Fibroblast of lung (primary cell): ENCODE measurements around the gene NDUFA3. TPM values are rescaled to one million over a fixed set of nuclear protein-coding genes. Genes with fewer than 3 reads are reported as not detected.

Source experiments
- DNase-seq, 2 donors: peaks; one replicate each; pipeline versions ENCODE4 v3.0.0 to v3.0.0-alpha.2; 2010; ENCODE audit warnings: low read depth in 2 of 2
- H2AFZ ChIP-seq: 2 replicates; pipeline ENCODE4 v1.5.1; 2012; ENCODE audit warnings: low read length, control low read depth, inconsistent platforms
- H3K27ac ChIP-seq: 2 replicates; pipeline ENCODE4 v1.5.1; 2011; ENCODE audit warnings: low read length, control low read depth; ENCODE audit not compliant: insufficient read depth
- H3K27me3 ChIP-seq: 2 replicates; pipeline ENCODE4 v1.5.1; 2011; ENCODE audit warnings: mild to moderate bottlenecking, low read length; ENCODE audit not compliant: control insufficient read depth, insufficient read depth
- H3K36me3 ChIP-seq: 2 replicates; pipeline ENCODE4 v1.5.1; 2011; ENCODE audit warnings: low read length; ENCODE audit not compliant: control insufficient read depth, insufficient read depth
- H3K4me1 ChIP-seq: 2 replicates; pipeline ENCODE4 v1.5.1; 2011; ENCODE audit warnings: low read length; ENCODE audit not compliant: control insufficient read depth, insufficient read depth; ENCODE audit errors: extremely low read depth
- H3K4me2 ChIP-seq: 2 replicates; pipeline ENCODE4 v1.5.1; 2011; ENCODE audit warnings: low read length, control low read depth; ENCODE audit not compliant: insufficient read depth; ENCODE audit errors: extremely low read depth
- H3K4me3 ChIP-seq, 4 experiments: fragments of 200-600 bp in 1 of 4; sonication (generic) in 1 of 4; replicated peaks in 1 of 4; 2 replicates each; pipeline ENCODE4 v1.5.1; 2011 to 2016; ENCODE audit warnings: low read length in 4 of 4, low read depth in 3 of 4, mild to moderate bottlenecking in 3 of 4, control low read depth in 2 of 4, inconsistent platforms in 1 of 4, mixed read lengths in 1 of 4; ENCODE audit not compliant: insufficient read depth in 1 of 4; ENCODE audit errors: control extremely low read depth in 1 of 4
- H3K79me2 ChIP-seq: 2 replicates; pipeline ENCODE4 v1.5.1; 2012; ENCODE audit warnings: mild to moderate bottlenecking, low read length, inconsistent platforms; ENCODE audit not compliant: control insufficient read depth, insufficient read depth
- H3K9ac ChIP-seq: 2 replicates; pipeline ENCODE4 v1.5.1; 2011; ENCODE audit warnings: mild to moderate bottlenecking, low read length, control low read depth; ENCODE audit not compliant: insufficient read depth
- H3K9me3 ChIP-seq: 2 replicates; pipeline ENCODE4 v1.5.1; 2012; ENCODE audit warnings: low read depth, low read length; ENCODE audit not compliant: control insufficient read depth, insufficient read depth
- H4K20me1 ChIP-seq: 2 replicates; pipeline ENCODE4 v1.5.1; 2011; ENCODE audit warnings: low read length; ENCODE audit not compliant: control insufficient read depth, insufficient read depth; ENCODE audit errors: extremely low read depth
- EZH2 ChIP-seq: IDR thresholded peaks from 2 replicates; pipeline ENCODE4 v1.5.1; 2012; ENCODE audit warnings: low read length, control low read depth, mild to moderate bottlenecking; ENCODE audit errors: missing control alignments
- polyA plus RNA-seq, 2 donors: library from polyadenylated mRNA; depleted of rRNA in 1 of 2; stranded (reverse) in 1 of 2; unstranded in 1 of 2; fragments of >200 nt; gene quantifications; 2 replicates each; pipeline ENCODE4 v1.2.1, GENCODE V29; 2011 to 2012; ENCODE audit warnings: missing spikeins in 1 of 2
- total RNA-seq: library from RNA; depleted of rRNA; stranded (reverse); fragments of >200 nt; gene quantifications from 2 replicates; pipeline ENCODE4 v1.2.1, GENCODE V29; 2014
- TF ChIP-seq, protein P1 (sequence below), 2 donors: IDR thresholded peaks in 1 of 2; conservative IDR thresholded peaks in 1 of 2; 1 replicate in 1 of 2; 2 replicates in 1 of 2; pipeline ENCODE4 v1.5.1; 2011 to 2012; ENCODE audit warnings: low read length in 2 of 2, control low read depth in 1 of 2, inconsistent platforms in 1 of 2, low read depth in 1 of 2, mild to moderate bottlenecking in 1 of 2

NDUFA3 gene
- total and polyA plus RNA-seq, 2 donors (not counting 1 experiment from before 2014, with no cell fraction given), result 22.8 to 35.4 TPM

- Histone ChIP-seq H3K36me3 (peaks cover 13% of the 10 kb centered on the region), H3K27me3 (no peaks in the 10 kb centered on the region), H3K79me2 (peaks cover 7% of the 10 kb centered on the region), H3K4me1 (peaks cover 4% of the 10 kb centered on the region), H3K4me2 (no peak overlapping the region), H3K4me3 (no peak overlapping the region), H3K27ac (no peak overlapping the region), H3K9me3 (no peaks in the 10 kb centered on the region), H4K20me1 (no peaks in the 10 kb centered on the region), H3K9ac (no peak overlapping the region), H2AFZ (no peak overlapping the region)
- peak in 1 of 2 donors; percentile 53 for DNase-seq
- TF ChIP-seq, protein P1, sequence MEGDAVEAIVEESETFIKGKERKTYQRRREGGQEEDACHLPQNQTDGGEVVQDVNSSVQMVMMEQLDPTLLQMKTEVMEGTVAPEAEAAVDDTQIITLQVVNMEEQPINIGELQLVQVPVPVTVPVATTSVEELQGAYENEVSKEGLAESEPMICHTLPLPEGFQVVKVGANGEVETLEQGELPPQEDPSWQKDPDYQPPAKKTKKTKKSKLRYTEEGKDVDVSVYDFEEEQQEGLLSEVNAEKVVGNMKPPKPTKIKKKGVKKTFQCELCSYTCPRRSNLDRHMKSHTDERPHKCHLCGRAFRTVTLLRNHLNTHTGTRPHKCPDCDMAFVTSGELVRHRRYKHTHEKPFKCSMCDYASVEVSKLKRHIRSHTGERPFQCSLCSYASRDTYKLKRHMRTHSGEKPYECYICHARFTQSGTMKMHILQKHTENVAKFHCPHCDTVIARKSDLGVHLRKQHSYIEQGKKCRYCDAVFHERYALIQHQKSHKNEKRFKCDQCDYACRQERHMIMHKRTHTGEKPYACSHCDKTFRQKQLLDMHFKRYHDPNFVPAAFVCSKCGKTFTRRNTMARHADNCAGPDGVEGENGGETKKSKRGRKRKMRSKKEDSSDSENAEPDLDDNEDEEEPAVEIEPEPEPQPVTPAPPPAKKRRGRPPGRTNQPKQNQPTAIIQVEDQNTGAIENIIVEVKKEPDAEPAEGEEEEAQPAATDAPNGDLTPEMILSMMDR (conservative IDR thresholded peaks at IDR 0.05 in 1 of 2, IDR thresholded peaks at IDR 0.05 in 1 of 2; ENCODE audit: low read depth in 1 of 2, low read length in 2 of 2), result no peak
- TF ChIP-seq EZH2, result no peak
These were observed 30.8 kb downstream of the NDUFA3 start for GRCh38 chr19:54133312-54133956.

DNA sequence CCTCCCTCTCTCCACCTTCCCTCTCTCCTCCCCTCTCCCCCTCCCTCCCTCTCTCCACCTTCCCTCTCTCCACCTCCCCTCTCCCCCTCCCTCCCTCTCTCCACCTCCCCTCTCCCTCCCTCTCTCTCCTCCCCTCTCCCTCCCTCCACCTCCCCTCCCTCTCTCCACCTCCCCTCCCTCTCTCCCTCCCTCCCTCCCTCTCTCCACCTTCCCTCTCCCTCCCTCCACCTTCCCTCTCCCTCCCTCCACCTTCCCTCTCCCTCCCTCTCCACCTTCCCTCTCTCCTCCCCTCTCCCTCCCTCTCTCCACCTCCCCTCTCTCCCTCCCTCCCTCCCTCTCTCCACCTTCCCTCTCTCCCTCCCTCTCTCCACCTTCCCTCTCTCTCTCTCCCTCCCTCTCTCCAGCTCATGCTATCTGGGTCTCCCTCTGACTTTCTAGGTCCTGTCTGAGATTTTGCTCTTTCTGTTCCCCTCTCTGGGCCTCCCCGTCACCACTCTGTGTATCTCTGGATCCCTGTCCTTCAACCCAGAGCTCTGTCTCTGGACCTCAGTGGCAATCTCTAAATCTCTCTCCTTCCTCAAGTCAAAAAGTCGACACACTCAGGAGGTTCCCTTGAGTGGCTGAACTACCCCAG, 31.4 kb downstream of the NDUFA3 start:
- H3K4me1 ChIP-seq, result peaks cover 6% of the 10 kb centered on the region
- no peak overlapping the region for H3K4me2 ChIP-seq
- peaks cover 8% of the 10 kb centered on the region for H3K36me3 ChIP-seq
- H4K20me1 ChIP-seq, result no peaks in the 10 kb centered on the region
- H2AFZ ChIP-seq, result no peak overlapping the region
- TF ChIP-seq, protein P1 (conservative IDR thresholded peaks at IDR 0.05 in 1 of 2, IDR thresholded peaks at IDR 0.05 in 1 of 2; ENCODE audit: low read depth in 1 of 2, low read length in 2 of 2), result no peak
- TF ChIP-seq EZH2, result no peak
- H3K9me3 ChIP-seq, result no peaks in the 10 kb centered on the region
- DNase-seq, result no peak
- H3K79me2 ChIP-seq, result peaks cover 14% of the 10 kb centered on the region
- no peaks in the 10 kb centered on the region for H3K27me3 ChIP-seq
- H3K4me3 ChIP-seq, result no peak overlapping the region
- H3K27ac ChIP-seq, result no peak overlapping the region
- H3K9ac ChIP-seq, result no peak overlapping the region

- Histone ChIP-seq H3K9me3 (no peaks in the 10 kb centered on the region), H3K27me3 (no peaks in the 10 kb centered on the region), H3K36me3 (peaks cover 4% of the 10 kb centered on the region), H3K27ac (peak overlapping the region; percentile 18), H3K4me1 (peaks cover 11% of the 10 kb centered on the region), H2AFZ (peak overlapping the region; percentile 95), H3K4me3 (peak overlapping the region; percentile 58 to 84 (median 74)), H4K20me1 (no peaks in the 10 kb centered on the region), H3K9ac (no peak overlapping the region), H3K4me2 (peak overlapping the region; percentile 99), H3K79me2 (peaks cover 36% of the 10 kb centered on the region)
- DNase-seq, result peak; percentile 7 to 14
- TF ChIP-seq EZH2, result no peak
- TF ChIP-seq, protein P1 (conservative IDR thresholded peaks at IDR 0.05 in 1 of 2, IDR thresholded peaks at IDR 0.05 in 1 of 2; ENCODE audit: low read depth in 1 of 2, low read length in 2 of 2), result no peak
These were observed 33.6 kb downstream of the NDUFA3 start for GRCh38 chr19:54136086-54136863.
